ENCODE measurements around the gene ANXA1.
"Not testable (repeated sequence)": the region's sequence is repeated elsewhere in the genome, so short reads cannot be mapped to it uniquely, and the experiment has no call there.

The ANXA1 gene

GRCh38 chr9:73182928-73183327 is 31.3 kb downstream of the ANXA1 start:
- no peaks in the 10 kb centered on the region for H3F3A ChIP-seq (ENCODE audit: insufficient read depth, low read length)
- no peak overlapping the region for H3K4me2 ChIP-seq (ENCODE audit: low read length)
- H3K9ac ChIP-seq (ENCODE audit: low read length) = no peak overlapping the region
- no peaks in the 10 kb centered on the region for H3K9me3 ChIP-seq (ENCODE audit: low read length)
- H3K79me2 ChIP-seq (ENCODE audit: insufficient read depth, low read length) = no peaks in the 10 kb centered on the region
- no peaks in the 10 kb centered on the region for H4K20me1 ChIP-seq (ENCODE audit: insufficient read depth, low read length)
- H3K4me3 ChIP-seq (ENCODE audit: low read depth, low read length, poor library complexity, severe bottlenecking) = no peak overlapping the region
- H3K9me2 ChIP-seq (ENCODE audit: low read depth, low read length) = no peaks in the 10 kb centered on the region
- TF ChIP-seq, protein P1, sequence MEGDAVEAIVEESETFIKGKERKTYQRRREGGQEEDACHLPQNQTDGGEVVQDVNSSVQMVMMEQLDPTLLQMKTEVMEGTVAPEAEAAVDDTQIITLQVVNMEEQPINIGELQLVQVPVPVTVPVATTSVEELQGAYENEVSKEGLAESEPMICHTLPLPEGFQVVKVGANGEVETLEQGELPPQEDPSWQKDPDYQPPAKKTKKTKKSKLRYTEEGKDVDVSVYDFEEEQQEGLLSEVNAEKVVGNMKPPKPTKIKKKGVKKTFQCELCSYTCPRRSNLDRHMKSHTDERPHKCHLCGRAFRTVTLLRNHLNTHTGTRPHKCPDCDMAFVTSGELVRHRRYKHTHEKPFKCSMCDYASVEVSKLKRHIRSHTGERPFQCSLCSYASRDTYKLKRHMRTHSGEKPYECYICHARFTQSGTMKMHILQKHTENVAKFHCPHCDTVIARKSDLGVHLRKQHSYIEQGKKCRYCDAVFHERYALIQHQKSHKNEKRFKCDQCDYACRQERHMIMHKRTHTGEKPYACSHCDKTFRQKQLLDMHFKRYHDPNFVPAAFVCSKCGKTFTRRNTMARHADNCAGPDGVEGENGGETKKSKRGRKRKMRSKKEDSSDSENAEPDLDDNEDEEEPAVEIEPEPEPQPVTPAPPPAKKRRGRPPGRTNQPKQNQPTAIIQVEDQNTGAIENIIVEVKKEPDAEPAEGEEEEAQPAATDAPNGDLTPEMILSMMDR (IDR thresholded peaks at IDR 0.05; ENCODE audit: low read length) = no peak
- no peak for TF ChIP-seq EZH2 (IDR thresholded peaks at IDR 0.05; ENCODE audit: borderline replicate concordance, low read length)
- H2AFZ ChIP-seq (ENCODE audit: low read length) = no peak overlapping the region
- no peaks in the 10 kb centered on the region for H3K27me3 ChIP-seq (ENCODE audit: insufficient read depth, low read length)
- no peaks in the 10 kb centered on the region for H3K4me1 ChIP-seq (ENCODE audit: insufficient read depth, low read length, severe bottlenecking)
- H3K36me3 ChIP-seq (ENCODE audit: insufficient read depth, low read length) = no peaks in the 10 kb centered on the region
- H3K27ac ChIP-seq (ENCODE audit: low read depth, low read length, poor library complexity, severe bottlenecking) = no peak overlapping the region

GRCh38 chr9:73183428-73183827 is 31.8 kb downstream of the ANXA1 start:
- Histone ChIP-seq H3K9me2 (ENCODE audit: low read depth, low read length) (no peaks in the 10 kb centered on the region), H3K27me3 (ENCODE audit: insufficient read depth, low read length) (no peaks in the 10 kb centered on the region), H3F3A (ENCODE audit: insufficient read depth, low read length) (no peaks in the 10 kb centered on the region), H3K4me3 (ENCODE audit: low read depth, low read length, poor library complexity, severe bottlenecking) (no peak overlapping the region), H3K36me3 (ENCODE audit: insufficient read depth, low read length) (no peaks in the 10 kb centered on the region), H3K9me3 (ENCODE audit: low read length) (no peaks in the 10 kb centered on the region), H3K9ac (ENCODE audit: low read length) (no peak overlapping the region), H3K27ac (ENCODE audit: low read depth, low read length, poor library complexity, severe bottlenecking) (no peak overlapping the region), H3K4me1 (ENCODE audit: insufficient read depth, low read length, severe bottlenecking) (no peaks in the 10 kb centered on the region), H3K79me2 (ENCODE audit: insufficient read depth, low read length) (no peaks in the 10 kb centered on the region), H2AFZ (ENCODE audit: low read length) (no peak overlapping the region), H4K20me1 (ENCODE audit: insufficient read depth, low read length) (no peaks in the 10 kb centered on the region), H3K4me2 (ENCODE audit: low read length) (no peak overlapping the region)
- TF ChIP-seq, protein P1 (IDR thresholded peaks at IDR 0.05; ENCODE audit: low read length) = no peak
- no peak for TF ChIP-seq EZH2 (IDR thresholded peaks at IDR 0.05; ENCODE audit: borderline replicate concordance, low read length)

- no peaks in the 10 kb centered on the region for H3K4me1 ChIP-seq (ENCODE audit: insufficient read depth, low read length, severe bottlenecking)
- H4K20me1 ChIP-seq (ENCODE audit: insufficient read depth, low read length) = no peaks in the 10 kb centered on the region
- H3F3A ChIP-seq (ENCODE audit: insufficient read depth, low read length) = no peaks in the 10 kb centered on the region
- no peaks in the 10 kb centered on the region for H3K9me3 ChIP-seq (ENCODE audit: low read length)
- no peaks in the 10 kb centered on the region for H3K27me3 ChIP-seq (ENCODE audit: insufficient read depth, low read length)
- H2AFZ ChIP-seq (ENCODE audit: low read length) = no peak overlapping the region
- TF ChIP-seq, protein P1 (IDR thresholded peaks at IDR 0.05; ENCODE audit: low read length) = peak; percentile 36
- TF ChIP-seq EZH2 (IDR thresholded peaks at IDR 0.05; ENCODE audit: borderline replicate concordance, low read length) = no peak
- no peak overlapping the region for H3K4me2 ChIP-seq (ENCODE audit: low read length)
- no peak overlapping the region for H3K4me3 ChIP-seq (ENCODE audit: low read depth, low read length, poor library complexity, severe bottlenecking)
- no peaks in the 10 kb centered on the region for H3K36me3 ChIP-seq (ENCODE audit: insufficient read depth, low read length)
- H3K27ac ChIP-seq (ENCODE audit: low read depth, low read length, poor library complexity, severe bottlenecking) = no peak overlapping the region
- H3K79me2 ChIP-seq (ENCODE audit: insufficient read depth, low read length) = no peaks in the 10 kb centered on the region
- no peaks in the 10 kb centered on the region for H3K9me2 ChIP-seq (ENCODE audit: low read depth, low read length)
- H3K9ac ChIP-seq (ENCODE audit: low read length) = no peak overlapping the region
These were observed 32.5 kb downstream of the ANXA1 start for GRCh38 chr9:73183917-73184861.

- H3K9ac ChIP-seq (ENCODE audit: low read length); H3F3A ChIP-seq (ENCODE audit: insufficient read depth, low read length); H4K20me1 ChIP-seq (ENCODE audit: insufficient read depth, low read length); H3K9me3 ChIP-seq (ENCODE audit: low read length); H3K27ac ChIP-seq (ENCODE audit: low read depth, low read length, poor library complexity, severe bottlenecking); H2AFZ ChIP-seq (ENCODE audit: low read length); H3K79me2 ChIP-seq (ENCODE audit: insufficient read depth, low read length); H3K36me3 ChIP-seq (ENCODE audit: insufficient read depth, low read length); H3K4me1 ChIP-seq (ENCODE audit: insufficient read depth, low read length, severe bottlenecking); H3K27me3 ChIP-seq (ENCODE audit: insufficient read depth, low read length); H3K4me3 ChIP-seq (ENCODE audit: low read depth, low read length, poor library complexity, severe bottlenecking); H3K4me2 ChIP-seq (ENCODE audit: low read length); H3K9me2 ChIP-seq (ENCODE audit: low read depth, low read length): not testable (repeated sequence)
These were observed 39.4 kb downstream of the ANXA1 start for GRCh38 chr9:73191109-73191508.

Measured in OCI-LY1 (cell line).